ENCODE data around the gene INPP4B. TPM values are rescaled to one million over a fixed set of nuclear protein-coding genes. Genes with fewer than 3 reads are reported as not detected.
"Not testable (repeated sequence)": the region's sequence is repeated elsewhere in the genome, so short reads cannot be mapped to it uniquely, and the experiment has no call there.

INPP4B gene
- polyA plus RNA-seq, 6 donors from 2014 or later = 0.13 to 0.39 (median 0.16) TPM; not detected in 1

DNA sequence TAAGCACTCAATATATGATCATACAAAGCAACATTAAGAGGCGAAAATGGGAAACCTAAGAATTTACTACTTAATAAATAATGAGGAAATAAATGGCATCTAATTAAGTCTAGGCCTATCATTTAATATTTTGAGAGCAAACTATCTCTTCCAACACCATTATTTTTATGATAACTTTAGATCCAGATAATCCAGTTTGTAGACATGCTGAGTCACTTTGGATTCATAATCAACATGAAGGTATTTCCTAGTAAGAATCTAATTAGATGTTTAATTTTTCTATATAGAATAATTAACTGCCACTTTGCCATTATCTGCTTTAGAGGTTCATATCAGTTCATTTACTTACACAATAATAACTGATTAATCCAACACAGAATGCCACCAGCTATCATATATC is 336.2 kb downstream of the INPP4B start:
- ATAC-seq (ENCODE audit: low read depth in 2 of 2) (no peak), DNase-seq (no peak)
- Mint-ChIP-seq H3K4me3 (no peak overlapping the region), H3K4me1 (no peaks in the 10 kb centered on the region), H3K27me3 (peaks cover 0 to under 1% (median 0%) of the 10 kb centered on the region in 3 donors), H3K36me3 (no peaks in the 10 kb centered on the region), H3K27ac (no peak overlapping the region), H3K9me3 (no peaks in the 10 kb centered on the region)

DNA sequence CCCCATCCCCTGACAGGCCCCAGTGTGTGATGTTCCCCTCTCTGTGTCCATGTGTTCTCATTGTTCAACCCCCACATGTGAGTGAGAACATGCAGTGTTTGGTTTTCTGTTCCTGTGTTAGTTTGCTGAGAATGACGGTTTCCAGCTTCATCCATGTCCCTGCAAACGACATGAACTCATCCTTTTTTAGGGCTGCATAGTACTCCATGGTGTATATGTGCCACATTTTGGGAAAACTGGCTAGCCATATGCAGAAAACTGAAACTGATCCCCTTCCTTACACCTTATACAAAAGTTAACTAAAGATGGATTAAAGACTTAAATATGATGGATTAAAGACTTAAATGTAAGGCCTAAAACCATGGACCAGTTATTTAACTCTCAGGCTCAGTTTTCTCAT is 336.7 kb downstream of the INPP4B start:
- H3K36me3 Mint-ChIP-seq; H3K4me3 Mint-ChIP-seq; ATAC-seq (ENCODE audit: low read depth in 2 of 2); H3K27ac Mint-ChIP-seq; H3K9me3 Mint-ChIP-seq; H3K4me1 Mint-ChIP-seq; DNase-seq; H3K27me3 Mint-ChIP-seq: not testable (repeated sequence)

DNA sequence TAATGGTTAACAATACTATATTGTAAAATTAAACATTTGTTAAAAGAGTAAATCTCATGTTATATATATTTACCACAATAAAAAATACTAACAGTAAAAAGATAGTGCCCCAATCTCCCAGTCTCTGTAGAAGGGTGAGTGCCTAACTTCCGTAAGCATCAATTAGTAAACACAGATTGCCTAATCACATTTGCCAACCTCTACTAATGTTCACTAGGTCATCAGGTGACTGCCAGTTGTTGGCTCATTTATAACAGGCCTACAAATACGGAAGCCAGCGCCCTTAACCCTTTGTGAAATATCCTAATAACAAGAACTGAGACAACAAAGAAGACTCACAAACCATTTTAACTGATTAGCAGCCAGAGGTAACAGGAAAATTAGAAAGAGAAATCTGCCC is 345.1 kb downstream of the INPP4B start:
- ATAC-seq (ENCODE audit: low read depth in 2 of 2) = no peak
- Mint-ChIP-seq H3K27me3 (peaks cover 0 to 4% (median 0%) of the 10 kb centered on the region in 3 donors), H3K4me3 (no peak overlapping the region)

DNA sequence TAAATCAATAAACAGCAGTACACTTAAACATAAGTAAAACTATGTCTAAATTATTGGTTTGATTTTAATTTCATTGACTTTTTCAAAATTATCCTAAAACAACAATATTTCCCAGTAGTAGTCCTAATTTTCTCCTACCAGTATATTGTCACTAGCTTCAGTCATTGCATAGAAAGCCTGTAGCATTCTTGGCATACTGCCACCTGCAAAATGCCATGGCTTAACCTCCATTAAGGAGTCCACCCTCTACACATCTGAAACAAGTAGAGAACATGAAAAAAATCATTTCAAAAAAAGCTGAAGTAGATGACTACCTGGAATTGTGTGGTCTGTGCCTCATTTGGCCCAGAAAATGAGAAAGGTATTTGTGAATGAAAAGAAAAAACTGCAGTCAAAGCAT is 348.5 kb downstream of the INPP4B start:
- no peaks in the 10 kb centered on the region for H3K27me3 Mint-ChIP-seq
- H3K36me3 Mint-ChIP-seq = no peaks in the 10 kb centered on the region
- ATAC-seq (ENCODE audit: low read depth in 2 of 2) (no peak), DNase-seq (no peak)
- H3K27ac Mint-ChIP-seq = no peak overlapping the region
- H3K9me3 Mint-ChIP-seq = peaks cover 0 to 3% (median 0%) of the 10 kb centered on the region in 7 donors
- no peaks in the 10 kb centered on the region for H3K4me1 Mint-ChIP-seq
- no peak overlapping the region for H3K4me3 Mint-ChIP-seq

More for the DNA sequence above, 345.1 kb downstream of the INPP4B start:
- Mint-ChIP-seq H3K27ac (no peak overlapping the region), H3K4me1 (no peaks in the 10 kb centered on the region), H3K9me3 (peaks cover 0 to 1% (median 0%) of the 10 kb centered on the region in 7 donors), H3K36me3 (no peaks in the 10 kb centered on the region)
- DNase-seq = no peak

DNA sequence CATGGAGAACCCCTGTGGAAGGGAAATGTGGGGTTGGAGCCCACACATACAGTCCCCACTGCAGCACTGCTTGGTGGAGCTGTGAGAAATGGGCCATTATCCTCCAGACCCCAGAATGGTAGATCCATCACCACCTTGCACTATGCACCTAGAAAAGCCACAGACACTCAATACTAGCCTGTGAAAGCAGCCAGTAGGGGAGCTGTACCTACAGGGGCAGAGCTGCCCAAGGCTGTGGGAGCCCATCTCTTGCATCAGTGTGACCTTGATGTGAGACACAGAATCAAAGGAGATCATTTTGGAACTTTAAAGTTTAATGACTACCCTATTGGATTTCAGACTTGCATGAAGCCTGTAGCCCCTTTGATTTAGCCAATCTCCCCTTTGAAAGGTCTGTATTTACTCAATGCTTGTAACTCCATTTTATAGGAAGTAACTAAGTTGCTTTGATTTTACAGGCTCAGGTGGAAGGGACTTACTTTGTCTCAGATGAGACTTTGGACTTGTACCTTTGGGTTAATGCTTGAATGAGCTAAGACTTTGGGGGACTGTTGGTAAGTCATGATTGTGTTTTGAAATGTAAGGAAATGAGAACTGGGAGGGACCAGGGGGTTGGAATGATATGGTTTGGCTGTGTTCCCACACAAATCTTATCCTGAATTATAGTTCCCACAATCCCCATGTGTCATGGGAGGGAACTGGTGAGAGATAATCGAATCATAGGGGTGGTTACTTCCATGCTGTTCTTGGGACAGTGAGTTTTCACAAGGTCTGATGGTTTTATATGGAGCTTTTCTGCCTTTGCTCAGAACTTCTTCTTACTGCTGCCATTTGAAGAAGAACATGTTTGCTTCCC is 352.6 kb downstream of the INPP4B start:
- DNase-seq = no peak
- ATAC-seq (ENCODE audit: low read depth in 2 of 2) = no peak
- Mint-ChIP-seq H3K4me1 (no peaks in the 10 kb centered on the region), H3K36me3 (no peaks in the 10 kb centered on the region), H3K27ac (peak overlapping the region in 1 of 6 donors; percentile 13), H3K27me3 (peaks cover 0 to 4% (median 0%) of the 10 kb centered on the region in 3 donors), H3K9me3 (peaks cover 0 to 6% (median 0%) of the 10 kb centered on the region in 7 donors), H3K4me3 (no peak overlapping the region)

DNA sequence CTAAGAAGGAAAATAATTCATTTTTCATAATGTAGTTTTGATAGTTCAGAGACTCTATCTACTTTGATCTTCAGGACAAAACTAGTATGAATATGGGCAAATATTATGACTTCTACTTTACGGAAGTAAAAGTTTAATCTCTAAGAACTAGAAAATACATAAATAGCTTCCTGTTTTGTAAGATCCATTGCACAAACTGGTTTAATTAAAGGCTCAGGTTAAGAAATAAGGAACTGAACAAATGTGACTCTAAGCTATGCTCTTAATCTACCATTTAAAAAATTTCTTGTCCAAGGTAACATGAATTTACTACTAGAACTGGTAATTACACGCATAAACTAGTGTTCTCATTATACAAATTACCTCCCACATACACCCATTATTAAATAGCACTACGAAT is 360.6 kb downstream of the INPP4B start:
- H3K4me3 Mint-ChIP-seq = no peak overlapping the region

DNA sequence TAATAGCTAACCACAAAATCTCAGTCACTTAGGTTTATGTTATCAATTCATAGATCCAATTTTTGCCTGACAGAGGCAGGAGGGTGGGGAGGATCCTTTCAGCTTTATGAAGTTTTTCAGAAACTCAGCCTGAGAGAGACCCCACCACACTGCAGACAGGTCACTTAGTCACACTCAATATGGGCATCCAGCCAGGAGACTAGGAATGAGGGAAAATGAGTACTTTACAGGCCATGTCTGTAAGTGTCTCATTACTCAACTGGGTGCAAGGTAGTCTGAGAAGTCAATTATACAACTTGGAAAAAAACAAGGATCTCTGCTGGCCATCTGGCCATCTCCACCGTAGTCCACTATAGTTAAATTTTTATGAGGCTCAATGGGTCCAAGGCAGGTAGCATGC is 365.9 kb downstream of the INPP4B start:
- no peaks in the 10 kb centered on the region for H3K36me3 Mint-ChIP-seq
- H3K9me3 Mint-ChIP-seq = no peaks in the 10 kb centered on the region
- no peaks in the 10 kb centered on the region for H3K4me1 Mint-ChIP-seq
- H3K27ac Mint-ChIP-seq = no peak overlapping the region
- no peak for DNase-seq
- H3K4me3 Mint-ChIP-seq = no peak overlapping the region
- H3K27me3 Mint-ChIP-seq = no peaks in the 10 kb centered on the region
- no peak for ATAC-seq (ENCODE audit: low read depth in 2 of 2)

More for the DNA sequence above, 360.6 kb downstream of the INPP4B start:
- Mint-ChIP-seq H3K36me3 (no peaks in the 10 kb centered on the region), H3K4me1 (no peaks in the 10 kb centered on the region), H3K9me3 (peaks cover 0 to 2% (median 0%) of the 10 kb centered on the region in 7 donors), H3K27ac (no peak overlapping the region), H3K27me3 (no peaks in the 10 kb centered on the region)
- ATAC-seq (ENCODE audit: low read depth in 2 of 2) (no peak), DNase-seq (no peak)

DNA sequence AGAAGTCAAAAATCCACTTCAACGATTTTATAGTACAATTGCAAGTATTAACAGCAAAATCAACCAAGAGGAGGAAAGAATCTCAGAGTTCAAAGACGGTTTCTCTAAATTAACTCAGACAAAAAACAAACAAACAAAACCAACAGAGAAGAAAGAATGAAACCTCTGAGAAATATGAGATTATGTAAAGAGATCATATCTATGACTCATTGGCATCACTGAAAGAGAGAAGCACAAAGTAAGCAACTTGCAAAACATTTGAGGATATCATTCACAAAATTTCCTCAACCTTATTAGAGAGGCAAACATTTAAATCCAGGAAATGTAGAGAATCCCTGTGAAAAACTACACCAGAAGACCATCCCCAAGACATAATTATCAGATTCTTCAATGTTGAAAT is 370.4 kb downstream of the INPP4B start:
- no peaks in the 10 kb centered on the region for H3K27me3 Mint-ChIP-seq

DNA sequence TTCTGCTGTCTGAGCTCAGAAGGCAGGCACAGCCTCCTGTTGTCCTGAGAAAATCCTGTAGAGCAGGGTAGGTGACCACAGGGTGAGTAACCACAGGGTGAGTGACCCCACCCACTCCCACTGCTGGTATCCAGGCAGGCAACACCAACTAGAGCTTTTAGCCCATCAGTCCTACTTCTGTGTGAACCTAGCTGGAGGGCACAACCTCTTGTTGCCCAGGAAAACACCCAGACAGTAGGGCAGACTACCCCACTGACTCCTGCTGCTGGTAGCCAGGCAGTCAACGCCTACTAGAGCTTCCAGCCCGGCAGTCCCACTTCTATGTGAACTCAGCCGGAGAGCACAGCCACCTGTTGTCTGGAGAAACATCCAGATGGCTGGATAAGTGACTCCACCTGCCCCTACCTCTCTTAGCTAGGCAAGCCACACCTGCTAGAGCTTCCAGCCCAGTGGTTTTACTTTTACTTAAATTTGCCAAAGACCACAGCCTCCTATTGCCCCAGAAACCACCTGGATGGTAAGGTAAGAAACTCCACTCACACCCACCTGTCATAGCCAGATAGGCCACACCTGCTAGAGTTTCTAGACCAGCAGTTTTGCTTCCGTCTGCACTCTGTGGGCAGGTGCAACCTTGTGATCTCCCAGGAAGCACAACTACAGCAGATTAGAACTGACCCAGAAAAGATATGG is 371.6 kb downstream of the INPP4B start:
- Mint-ChIP-seq H3K4me1 (peaks cover 0 to 12% (median 2%) of the 10 kb centered on the region in 3 donors), H3K36me3 (no peaks in the 10 kb centered on the region), H3K27ac (no peak overlapping the region), H3K9me3 (no peaks in the 10 kb centered on the region), H3K4me3 (no peak overlapping the region), H3K27me3 (no peaks in the 10 kb centered on the region)
- no peak for DNase-seq
- ATAC-seq (ENCODE audit: low read depth in 2 of 2) = no peak

More for the DNA sequence above, 370.4 kb downstream of the INPP4B start:
- no peak for DNase-seq
- H3K4me3 Mint-ChIP-seq = no peak overlapping the region
- no peaks in the 10 kb centered on the region for H3K36me3 Mint-ChIP-seq
- no peak for ATAC-seq (ENCODE audit: low read depth in 2 of 2)
- peaks cover 0 to 12% (median 2%) of the 10 kb centered on the region in 3 donors for H3K4me1 Mint-ChIP-seq
- peak overlapping the region in 1 of 6 donors; percentile 1 for H3K27ac Mint-ChIP-seq
- no peaks in the 10 kb centered on the region for H3K9me3 Mint-ChIP-seq

DNA sequence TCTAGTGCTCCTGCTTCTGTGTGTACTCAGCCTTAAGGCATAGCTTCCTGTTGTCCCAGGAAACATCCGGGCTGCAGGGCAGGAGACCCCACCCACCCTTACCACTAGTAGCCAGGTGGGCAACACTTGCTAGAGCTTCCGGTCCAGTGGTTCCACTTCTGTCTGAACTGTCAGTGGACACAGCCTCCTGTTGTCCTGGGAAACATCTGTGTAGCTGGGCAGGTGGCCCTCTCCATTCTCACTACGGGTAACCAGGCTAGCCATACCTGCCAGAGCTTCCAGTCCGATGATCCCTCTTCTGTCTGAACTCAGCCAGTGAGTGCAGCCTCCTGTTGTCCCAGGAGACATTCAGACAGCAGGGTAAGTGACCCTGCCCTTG is 372.2 kb downstream of the INPP4B start:
- Mint-ChIP-seq H3K27ac (no peak overlapping the region), H3K4me1 (peaks cover 0 to 12% (median 2%) of the 10 kb centered on the region in 3 donors), H3K27me3 (no peaks in the 10 kb centered on the region), H3K4me3 (no peak overlapping the region), H3K9me3 (no peaks in the 10 kb centered on the region), H3K36me3 (no peaks in the 10 kb centered on the region)
- DNase-seq = no peak
- no peak for ATAC-seq (ENCODE audit: low read depth in 2 of 2)

DNA sequence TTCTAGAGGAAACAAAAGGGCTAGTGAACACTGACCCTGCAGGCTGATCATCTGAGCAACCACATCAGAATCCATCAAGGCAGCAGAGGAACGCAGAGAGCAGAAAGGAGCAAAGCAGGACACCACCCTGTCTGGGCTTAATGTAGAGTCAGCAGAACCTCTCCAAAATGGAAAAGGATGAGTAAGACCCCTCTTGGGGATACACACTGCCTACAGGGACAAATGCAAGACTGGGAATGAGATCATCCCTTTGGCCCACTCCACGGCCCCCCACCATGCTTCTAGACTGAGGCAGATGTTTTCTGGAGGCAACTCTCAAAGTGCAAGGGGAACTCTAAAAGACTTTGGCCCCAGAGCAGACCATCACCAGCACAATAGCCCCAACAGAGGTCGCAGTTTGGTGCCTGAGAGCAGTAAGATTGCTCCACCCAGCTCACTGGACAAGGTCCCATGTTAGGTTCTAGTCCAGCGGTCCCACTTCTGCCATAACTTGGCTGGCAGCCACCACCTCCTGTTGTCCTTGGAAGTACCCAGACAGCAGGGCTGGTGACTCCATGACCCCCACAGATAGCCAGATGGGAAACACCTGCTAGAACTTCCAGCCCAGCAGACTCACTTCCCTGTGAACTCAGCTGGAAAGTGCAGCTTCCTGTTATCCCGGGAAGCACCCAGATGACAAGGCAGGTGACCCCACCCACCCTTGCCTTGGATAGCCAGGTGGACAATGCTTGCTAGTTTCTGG is 372.7 kb downstream of the INPP4B start:
- ATAC-seq (ENCODE audit: low read depth in 2 of 2) (no peak), DNase-seq (no peak)
- Mint-ChIP-seq H3K36me3 (no peaks in the 10 kb centered on the region), H3K4me1 (peaks cover 0 to 12% (median 2%) of the 10 kb centered on the region in 3 donors), H3K27ac (no peak overlapping the region), H3K27me3 (no peaks in the 10 kb centered on the region), H3K9me3 (no peaks in the 10 kb centered on the region), H3K4me3 (no peak overlapping the region)

DNA sequence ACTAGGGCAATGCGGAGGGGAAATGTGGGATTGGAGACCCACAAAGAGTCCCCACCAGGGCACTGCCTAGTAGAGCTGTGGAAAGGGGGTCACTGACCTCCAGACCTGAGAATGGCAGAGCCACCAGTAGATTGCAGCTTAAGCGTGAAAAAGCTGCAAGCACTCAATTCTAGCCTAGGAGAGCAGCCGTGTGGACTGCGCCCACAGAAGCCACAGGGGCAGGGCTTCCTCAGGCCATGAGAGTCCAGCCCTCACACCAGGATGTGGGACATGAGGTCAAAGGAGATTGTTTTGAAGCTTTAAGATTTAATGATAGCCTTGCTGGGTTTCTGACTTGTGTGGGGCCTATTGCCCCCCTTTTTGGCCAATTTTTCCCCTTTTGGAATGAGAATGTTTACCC is 379.0 kb downstream of the INPP4B start:
- ATAC-seq (ENCODE audit: low read depth in 2 of 2) (no peak), DNase-seq (no peak)
- H3K27ac Mint-ChIP-seq = no peak overlapping the region
- H3K4me3 Mint-ChIP-seq = peak overlapping the region in 1 of 8 donors; percentile 5
- no peaks in the 10 kb centered on the region for H3K27me3 Mint-ChIP-seq
- no peaks in the 10 kb centered on the region for H3K36me3 Mint-ChIP-seq
- no peaks in the 10 kb centered on the region for H3K4me1 Mint-ChIP-seq
- peaks cover 0 to 2% (median 0%) of the 10 kb centered on the region in 7 donors for H3K9me3 Mint-ChIP-seq

DNA sequence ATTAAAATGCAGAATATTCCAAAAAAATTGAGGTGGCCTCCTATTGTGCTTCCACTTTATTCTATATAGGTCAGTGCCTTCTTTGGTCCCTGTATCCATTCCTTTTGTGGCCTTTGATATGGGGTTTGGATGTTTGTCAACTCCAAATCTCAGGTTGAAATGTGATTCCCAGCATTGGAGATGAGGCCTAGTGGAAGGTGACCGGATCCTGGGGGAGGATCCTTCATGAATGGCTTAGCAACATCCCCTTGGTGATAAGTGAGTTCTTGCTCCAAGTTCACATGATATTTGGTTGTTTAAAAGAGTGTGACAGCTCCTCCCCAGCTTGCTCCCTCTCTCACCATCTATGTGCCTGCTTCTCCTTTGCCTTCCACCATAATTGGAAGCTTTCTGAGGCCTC is 380.6 kb downstream of the INPP4B start:
- Mint-ChIP-seq H3K27me3 (no peaks in the 10 kb centered on the region), H3K36me3 (no peaks in the 10 kb centered on the region), H3K9me3 (peaks cover 0 to 2% (median 0%) of the 10 kb centered on the region in 7 donors), H3K4me3 (no peak overlapping the region), H3K27ac (no peak overlapping the region), H3K4me1 (no peaks in the 10 kb centered on the region)
- ATAC-seq (ENCODE audit: low read depth in 2 of 2) (no peak), DNase-seq (no peak)
